Endodermal cell (in vitro differentiated cells): Measurements from ENCODE around the gene AUNIP. TPM values are rescaled to one million over a fixed set of nuclear protein-coding genes. Genes with fewer than 3 reads are reported as not detected.

Experiments used
- DNase-seq: peaks from one replicate; pipeline ENCODE4 v3.0.0-alpha.2; 2017
- H3K27ac ChIP-seq: 2 replicates; pipeline ENCODE4 v1.5.1; 2013; ENCODE audit warnings: mild to moderate bottlenecking, low read depth, low read length, moderate library complexity
- H3K27me3 ChIP-seq: 2 replicates; pipeline ENCODE4 v1.6.1; 2013; ENCODE audit warnings: mild to moderate bottlenecking, low read length, moderate library complexity; ENCODE audit not compliant: insufficient read depth, control insufficient read depth, poor library complexity, severe bottlenecking
- H3K36me3 ChIP-seq: 2 replicates; pipeline ENCODE4 v1.7.0; 2013; ENCODE audit warnings: mild to moderate bottlenecking, low read length, moderate library complexity; ENCODE audit not compliant: control insufficient read depth, insufficient read depth
- H3K4me1 ChIP-seq: one replicate; pipeline ENCODE4 v1.7.0; 2013; ENCODE audit warnings: low read length; ENCODE audit not compliant: control insufficient read depth, insufficient read depth
- H3K4me3 ChIP-seq: 2 replicates; pipeline ENCODE4 v1.5.1; 2013; ENCODE audit warnings: mild to moderate bottlenecking, low read length, moderate library complexity
- H3K9ac ChIP-seq: 2 replicates; pipeline ENCODE4 v1.6.1; 2013; ENCODE audit warnings: mild to moderate bottlenecking, low read length, moderate library complexity; ENCODE audit not compliant: poor library complexity, severe bottlenecking; ENCODE audit errors: extremely low read depth
- H3K9me3 ChIP-seq: 2 replicates; pipeline ENCODE4 v1.6.1; 2013; ENCODE audit warnings: mild to moderate bottlenecking, low read length, moderate library complexity; ENCODE audit not compliant: control insufficient read depth
- H3K27ac Mint-ChIP-seq: 2 replicates; pipeline ENCODE4 v1.8.0; 2020; ENCODE audit warnings: mixed read lengths
- H3K27me3 Mint-ChIP-seq: 2 replicates; pipeline ENCODE4 v1.8.0; 2021; ENCODE audit warnings: mild to moderate bottlenecking, mixed read lengths; ENCODE audit not compliant: insufficient read depth
- H3K36me3 Mint-ChIP-seq: 2 replicates; pipeline ENCODE4 v1.8.0; 2020; ENCODE audit warnings: low read depth, mixed read lengths
- H3K4me1 Mint-ChIP-seq: 2 replicates; pipeline ENCODE4 v1.8.0; 2020; ENCODE audit warnings: mixed read lengths
- H3K4me3 Mint-ChIP-seq: 2 replicates; pipeline ENCODE4 v1.8.0; 2020; ENCODE audit warnings: mild to moderate bottlenecking, moderate library complexity, mixed read lengths
- H3K9me3 Mint-ChIP-seq: 2 replicates; pipeline ENCODE4 v1.8.0; 2020; ENCODE audit warnings: mild to moderate bottlenecking, mixed read lengths
- WGBS, 2 experiments: methylation state at CpG; one replicate each; pipeline versions ENCODE4 v1.1.5 to v1.1.7; 2013; ENCODE audit warnings: missing lambda C conversion rate in 2 of 2, mixed read lengths in 1 of 2; ENCODE audit not compliant: insufficient coverage in 1 of 2, insufficient read length in 1 of 2; 5-methylcytosine and 5-hydroxymethylcytosine counted together
- total RNA-seq, 2 donors: library from RNA; stranded (reverse); fragmentation: NEBNext Ultra II Directional in 1 of 2; extraction: Animal tissue kit (Norgen Biotek cat#: 25700) in 1 of 2; gene quantifications; 2 replicates in 1 of 2; 3 replicates in 1 of 2; pipeline ENCODE4 v1.2.1, GENCODE V29; 2021
- TF ChIP-seq, protein P1 (sequence below): fragments of 200-600 bp; sonication (generic); conservative IDR thresholded peaks from 2 replicates; pipeline ENCODE4 v1.5.0; 2021; ENCODE audit warnings: antibody characterized with exemption, mild to moderate bottlenecking

AUNIP gene
- total RNA-seq, 2 donors from 2014 or later: 14.3 to 19.5 TPM

DNA sequence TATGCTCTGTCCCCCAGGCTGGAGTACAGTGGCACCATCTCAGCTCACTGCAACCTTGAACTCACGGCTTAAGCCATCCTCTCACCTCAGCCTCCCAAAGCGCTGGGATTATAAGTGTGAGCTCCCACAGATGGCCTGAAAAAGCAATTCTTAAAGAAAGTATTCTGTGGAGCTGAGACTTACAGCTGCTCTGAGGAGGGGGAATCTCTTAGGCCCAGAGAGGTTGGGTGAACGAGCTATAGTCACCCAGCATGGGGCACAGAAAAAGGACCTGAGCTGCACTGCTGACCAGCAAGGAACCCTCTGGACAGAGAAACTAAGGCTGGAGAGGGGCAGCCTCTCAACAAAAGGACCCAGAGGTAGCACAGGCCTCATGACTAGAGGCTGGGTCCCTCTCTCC is 15.0 kb upstream of the AUNIP start:
- H3K4me1 Mint-ChIP-seq: peaks cover 9% of the 10 kb centered on the region
- peaks cover 14% of the 10 kb centered on the region for H3K27me3 Mint-ChIP-seq
- H3K27me3 ChIP-seq: no peaks in the 10 kb centered on the region
- H3K9me3 ChIP-seq: no peaks in the 10 kb centered on the region
- peak overlapping the region; percentile 76 for H3K4me3 ChIP-seq
- H3K9me3 Mint-ChIP-seq: no peaks in the 10 kb centered on the region
- no peak overlapping the region for H3K27ac ChIP-seq
- no peak for DNase-seq
- peak overlapping the region; percentile 71 for H3K4me3 Mint-ChIP-seq
- peaks cover 8% of the 10 kb centered on the region for H3K36me3 ChIP-seq
- TF ChIP-seq, protein P1, sequence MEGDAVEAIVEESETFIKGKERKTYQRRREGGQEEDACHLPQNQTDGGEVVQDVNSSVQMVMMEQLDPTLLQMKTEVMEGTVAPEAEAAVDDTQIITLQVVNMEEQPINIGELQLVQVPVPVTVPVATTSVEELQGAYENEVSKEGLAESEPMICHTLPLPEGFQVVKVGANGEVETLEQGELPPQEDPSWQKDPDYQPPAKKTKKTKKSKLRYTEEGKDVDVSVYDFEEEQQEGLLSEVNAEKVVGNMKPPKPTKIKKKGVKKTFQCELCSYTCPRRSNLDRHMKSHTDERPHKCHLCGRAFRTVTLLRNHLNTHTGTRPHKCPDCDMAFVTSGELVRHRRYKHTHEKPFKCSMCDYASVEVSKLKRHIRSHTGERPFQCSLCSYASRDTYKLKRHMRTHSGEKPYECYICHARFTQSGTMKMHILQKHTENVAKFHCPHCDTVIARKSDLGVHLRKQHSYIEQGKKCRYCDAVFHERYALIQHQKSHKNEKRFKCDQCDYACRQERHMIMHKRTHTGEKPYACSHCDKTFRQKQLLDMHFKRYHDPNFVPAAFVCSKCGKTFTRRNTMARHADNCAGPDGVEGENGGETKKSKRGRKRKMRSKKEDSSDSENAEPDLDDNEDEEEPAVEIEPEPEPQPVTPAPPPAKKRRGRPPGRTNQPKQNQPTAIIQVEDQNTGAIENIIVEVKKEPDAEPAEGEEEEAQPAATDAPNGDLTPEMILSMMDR: no peak
- no peak overlapping the region for H3K9ac ChIP-seq
- H3K36me3 Mint-ChIP-seq: no peaks in the 10 kb centered on the region
- WGBS, 2 experiments: 82 to 93% methylated on average over 3 of the region's 3 CpGs
- H3K27ac Mint-ChIP-seq: no peak overlapping the region
- peaks cover 3% of the 10 kb centered on the region for H3K4me1 ChIP-seq

DNA sequence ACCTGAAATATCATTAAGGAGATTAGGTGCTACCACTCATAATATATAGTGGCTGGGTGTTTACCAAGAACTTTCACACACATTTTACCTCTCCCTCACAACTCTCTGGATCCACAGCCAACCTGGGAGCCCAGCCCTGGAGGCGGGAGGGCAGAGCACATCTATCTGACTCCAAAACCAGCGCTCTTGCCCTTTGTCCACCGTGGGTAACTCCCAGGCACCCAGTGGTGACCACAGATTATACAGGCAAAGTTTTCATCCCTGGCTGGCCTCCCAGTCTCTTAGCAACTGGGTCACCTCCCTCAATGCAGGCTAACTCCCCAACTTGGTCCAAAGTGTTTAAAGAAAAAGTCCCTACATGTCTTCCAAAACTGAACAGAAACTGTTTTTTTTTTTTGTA is 13.9 kb upstream of the AUNIP start:
- Mint-ChIP-seq H3K36me3 (no peaks in the 10 kb centered on the region), H3K9me3 (no peaks in the 10 kb centered on the region), H3K4me1 (peaks cover 9% of the 10 kb centered on the region), H3K4me3 (no peak overlapping the region), H3K27ac (no peak overlapping the region), H3K27me3 (peaks cover 9% of the 10 kb centered on the region)
- Histone ChIP-seq H3K4me3 (no peak overlapping the region), H3K9me3 (no peaks in the 10 kb centered on the region), H3K27me3 (no peaks in the 10 kb centered on the region), H3K9ac (no peak overlapping the region), H3K4me1 (peaks cover 3% of the 10 kb centered on the region), H3K27ac (no peak overlapping the region), H3K36me3 (peaks cover 8% of the 10 kb centered on the region)
- WGBS, 2 experiments: 87 to 95% methylated on average over 3 of the region's 3 CpGs
- TF ChIP-seq, protein P1: no peak
- no peak for DNase-seq

DNA sequence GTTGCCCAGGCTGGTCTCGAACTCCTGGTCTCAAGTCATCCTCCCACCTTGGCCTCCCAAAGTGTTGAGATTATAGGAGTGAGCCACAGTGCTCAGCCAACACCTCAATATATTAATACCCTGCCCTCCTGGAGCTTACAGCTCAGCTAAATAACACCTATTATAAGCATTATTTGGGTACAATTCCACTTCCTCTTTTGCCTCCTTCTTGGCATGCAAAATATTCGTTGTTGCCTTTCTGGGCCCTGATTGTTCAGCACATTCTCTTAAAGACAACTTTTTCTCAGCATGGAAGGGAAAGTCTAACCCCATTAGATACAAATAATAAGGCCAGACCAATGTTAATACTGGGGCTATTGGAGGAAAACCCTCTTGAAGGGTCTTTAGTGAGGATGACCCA is 13.5 kb upstream of the AUNIP start:
- WGBS, 2 experiments: 97 to 100% methylated on average over 2 of the region's 2 CpGs
- Mint-ChIP-seq H3K27ac (no peak overlapping the region), H3K4me1 (peaks cover 12% of the 10 kb centered on the region), H3K4me3 (no peak overlapping the region), H3K36me3 (no peaks in the 10 kb centered on the region), H3K9me3 (no peaks in the 10 kb centered on the region), H3K27me3 (peaks cover 5% of the 10 kb centered on the region)
- TF ChIP-seq, protein P1: no peak
- Histone ChIP-seq H3K27ac (no peak overlapping the region), H3K9ac (no peak overlapping the region), H3K36me3 (peaks cover 8% of the 10 kb centered on the region), H3K4me3 (no peak overlapping the region), H3K4me1 (peaks cover 3% of the 10 kb centered on the region), H3K9me3 (no peaks in the 10 kb centered on the region), H3K27me3 (no peaks in the 10 kb centered on the region)
- DNase-seq: no peak
